OCI-LY3 (cell line): ENCODE measurements around the gene EFCAB8.
A peak's percentile ranks its signal among the peaks of the same experiment; 100 is the strongest.

Experiments used
- H2AFZ ChIP-seq: fragments of 200-600, 300-600 bp; shearing (Covaris generic); 2 replicates; pipeline ENCODE4 v1.6.0; 2014; ENCODE audit warnings: antibody characterized with exemption, low read depth, low read length
- H3K27ac ChIP-seq: fragments of 200-600, 300-600 bp; sonication (generic); 2 replicates; pipeline ENCODE4 v1.5.1; 2014; ENCODE audit warnings: mild to moderate bottlenecking, low read length, moderate library complexity, mixed read lengths
- H3K27me3 ChIP-seq: fragments of 200-600, 300-600 bp; sonication (generic); 2 replicates; pipeline ENCODE4 v1.6.1; 2014; ENCODE audit warnings: low read depth, low read length, mixed read lengths
- H3K36me3 ChIP-seq: fragments of 200-600, 300-600 bp; sonication (generic); replicated peaks from 2 replicates; pipeline ENCODE3; 2014; ENCODE audit warnings: low read depth, low read length, mixed read lengths
- H3K4me1 ChIP-seq: fragments of 300-600, 200-600 bp; sonication (generic); 2 replicates; pipeline ENCODE4 v1.6.1; 2014; ENCODE audit warnings: low read length, mixed read lengths
- H3K4me2 ChIP-seq: fragments of 200-600, 300-600 bp; sonication (generic); 2 replicates; pipeline ENCODE4 v1.6.1; 2014; ENCODE audit warnings: low read length, mixed read lengths
- H3K4me3 ChIP-seq: fragments of 300-600, 200-600 bp; sonication (generic); 2 replicates; pipeline ENCODE4 v1.5.1; 2014; ENCODE audit warnings: antibody characterized with exemption, mild to moderate bottlenecking, low read length, moderate library complexity
- H3K79me2 ChIP-seq: fragments of 300-600, 200-600 bp; shearing (Covaris generic); 2 replicates; pipeline ENCODE4 v1.6.1; 2014; ENCODE audit warnings: mild to moderate bottlenecking, low read length, mixed read lengths
- H3K9ac ChIP-seq: fragments of 300-600, 200-600 bp; shearing (Covaris generic); 2 replicates; pipeline ENCODE4 v1.6.0; 2014; ENCODE audit warnings: mild to moderate bottlenecking, low read length, moderate library complexity
- H3K9me3 ChIP-seq: fragments of 200-600, 300-600 bp; shearing (Covaris generic); 2 replicates; pipeline ENCODE4 v1.6.1; 2014; ENCODE audit warnings: low read length, mixed read lengths; ENCODE audit not compliant: insufficient read depth
- H4K20me1 ChIP-seq: fragments of 200-600, 300-600 bp; sonication (generic); 2 replicates; pipeline ENCODE4 v1.6.1; 2016; ENCODE audit warnings: low read length, mixed read lengths; ENCODE audit not compliant: insufficient read depth
- CTCF ChIP-seq: fragments of 200-600, 300-600 bp; sonication (generic); IDR thresholded peaks from 2 replicates; pipeline ENCODE4 v1.5.1; 2014; ENCODE audit warnings: antibody characterized with exemption, low read length, low read depth
- EZH2phosphoT487 ChIP-seq: fragments of 200-600 bp; shearing (Covaris generic); IDR thresholded peaks from 2 replicates; pipeline ENCODE4 v1.6.1; 2018; ENCODE audit warnings: antibody characterized with exemption, mixed run types, low read depth

EFCAB8 gene

GRCh38 chr20:32993496-32994050, 134.8 kb downstream of the EFCAB8 start:
- Histone ChIP-seq H2AFZ (no peak overlapping the region), H3K27ac (no peak overlapping the region), H3K9me3 (peaks cover 4% of the 10 kb centered on the region; the same call in 1 of the 2 replicates), H3K27me3 (no peaks in the 10 kb centered on the region), H3K4me1 (peaks cover 40% of the 10 kb centered on the region), H3K4me3 (no peak overlapping the region), H3K4me2 (no peak overlapping the region), H3K79me2 (no peaks in the 10 kb centered on the region), H3K9ac (no peak overlapping the region), H4K20me1 (no peaks in the 10 kb centered on the region), H3K36me3 (no peaks in the 10 kb centered on the region)
- TF ChIP-seq EZH2phosphoT487 (no peak), CTCF (no peak)

- Histone ChIP-seq H3K4me1 (peaks cover 43% of the 10 kb centered on the region), H3K36me3 (no peaks in the 10 kb centered on the region), H3K4me3 (no peak overlapping the region), H3K27me3 (no peaks in the 10 kb centered on the region), H4K20me1 (no peaks in the 10 kb centered on the region), H3K9me3 (peaks cover 4% of the 10 kb centered on the region; the same call in 1 of the 2 replicates), H3K27ac (no peak overlapping the region), H3K9ac (no peak overlapping the region), H3K4me2 (no peak overlapping the region), H2AFZ (no peak overlapping the region), H3K79me2 (no peaks in the 10 kb centered on the region)
- no peak for TF ChIP-seq EZH2phosphoT487
- TF ChIP-seq CTCF: peak; percentile 30
Measured at GRCh38 chr20:32995802-32996201, 137.1 kb downstream of the EFCAB8 start.

- no peak overlapping the region; the same call in 1 of the 2 replicates for H3K9ac ChIP-seq
- peaks cover 4% of the 10 kb centered on the region; the same call in 1 of the 2 replicates for H3K9me3 ChIP-seq
- H3K36me3 ChIP-seq: no peaks in the 10 kb centered on the region
- peak overlapping the region; percentile 43 for H3K27ac ChIP-seq
- no peak overlapping the region; the same call in 1 of the 2 replicates for H2AFZ ChIP-seq
- H3K79me2 ChIP-seq: no peaks in the 10 kb centered on the region
- H4K20me1 ChIP-seq: no peaks in the 10 kb centered on the region
- TF ChIP-seq CTCF (no peak), EZH2phosphoT487 (no peak)
- peaks cover 27% of the 10 kb centered on the region for H3K4me1 ChIP-seq
- H3K4me2 ChIP-seq: peak overlapping the region; percentile 41
- H3K4me3 ChIP-seq: no peak overlapping the region; the same call in 1 of the 2 replicates
- no peaks in the 10 kb centered on the region for H3K27me3 ChIP-seq
Measured at GRCh38 chr20:32997431-32997830, 138.7 kb downstream of the EFCAB8 start.

GRCh38 chr20:32999603-33000250, 141.0 kb downstream of the EFCAB8 start:
- H3K4me2 ChIP-seq: peak overlapping the region; percentile 39

More at GRCh38 chr20:32999603-33000250, 141.0 kb downstream of the EFCAB8 start:
- Histone ChIP-seq H3K9ac (no peak overlapping the region), H3K79me2 (no peaks in the 10 kb centered on the region), H3K4me3 (no peak overlapping the region), H4K20me1 (no peaks in the 10 kb centered on the region), H3K36me3 (no peaks in the 10 kb centered on the region), H2AFZ (no peak overlapping the region), H3K9me3 (peaks cover 4% of the 10 kb centered on the region; the same call in 1 of the 2 replicates), H3K4me1 (peaks cover 21% of the 10 kb centered on the region), H3K27ac (no peak overlapping the region), H3K27me3 (no peaks in the 10 kb centered on the region)
- TF ChIP-seq EZH2phosphoT487: no peak
- TF ChIP-seq CTCF: no peak
